Stimulated activated CD8-positive, alpha-beta memory T cell treated with anti-CD3 and anti-CD28 coated beads, Interleukin-4, amount 100 ng/mL, for 4 hours (primary cell): ENCODE measurements around the gene SS18L1.

ENCODE experiments used
- DNase-seq, 2 donors: peaks; one replicate each; pipeline ENCODE4 v3.0.0-alpha.2; 2020; ENCODE audit warnings: low read depth in 2 of 2, low spot score in 1 of 2

Gene SS18L1

DNA sequence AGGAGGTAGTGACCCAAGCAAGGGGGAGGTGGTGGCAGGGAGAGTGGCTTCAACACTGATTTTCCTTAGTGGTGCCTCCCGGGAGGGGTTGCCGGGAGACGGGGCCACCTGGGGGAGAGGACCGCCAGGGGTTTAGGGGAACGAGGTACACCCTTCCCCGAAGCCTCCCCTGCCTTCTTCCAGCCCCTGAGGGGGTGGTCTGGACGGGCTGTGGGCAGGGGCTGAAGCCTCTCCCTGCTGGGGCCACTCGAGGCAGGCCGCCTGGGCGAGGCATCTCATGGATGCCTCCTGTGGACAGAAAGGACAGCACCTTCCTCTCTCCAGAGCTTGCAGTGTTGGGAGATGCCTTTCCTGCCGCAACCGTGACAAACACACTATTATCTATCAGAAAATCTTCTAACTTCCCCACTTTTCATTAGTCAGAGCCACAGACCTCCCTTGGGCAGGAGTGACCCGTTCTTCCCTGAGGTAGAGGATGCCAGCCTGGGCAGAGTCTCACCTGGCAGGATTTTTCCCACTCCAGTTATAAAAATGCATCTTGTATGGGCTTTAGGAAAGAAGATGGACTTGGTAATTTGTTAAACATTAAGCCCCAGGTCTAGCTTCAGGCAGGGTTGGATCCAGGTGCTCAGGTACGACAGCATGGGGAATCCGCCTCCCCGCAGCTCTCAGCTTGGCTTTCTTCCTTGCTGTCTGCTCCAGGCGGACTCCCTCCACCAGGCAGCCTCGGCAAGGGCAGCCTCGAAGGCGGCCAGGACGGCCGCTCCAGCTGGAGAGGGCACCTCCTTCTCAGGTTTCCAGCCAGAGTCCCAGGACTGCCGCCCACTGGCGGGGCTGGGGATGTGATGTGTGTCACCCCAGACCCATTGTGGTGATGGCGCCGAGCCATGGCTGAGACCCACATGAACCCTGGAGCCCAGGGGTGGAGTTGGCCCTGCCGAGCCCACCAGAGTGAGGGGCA lies 65.5 kb downstream of the SS18L1 start:
- no peak for DNase-seq

DNA sequence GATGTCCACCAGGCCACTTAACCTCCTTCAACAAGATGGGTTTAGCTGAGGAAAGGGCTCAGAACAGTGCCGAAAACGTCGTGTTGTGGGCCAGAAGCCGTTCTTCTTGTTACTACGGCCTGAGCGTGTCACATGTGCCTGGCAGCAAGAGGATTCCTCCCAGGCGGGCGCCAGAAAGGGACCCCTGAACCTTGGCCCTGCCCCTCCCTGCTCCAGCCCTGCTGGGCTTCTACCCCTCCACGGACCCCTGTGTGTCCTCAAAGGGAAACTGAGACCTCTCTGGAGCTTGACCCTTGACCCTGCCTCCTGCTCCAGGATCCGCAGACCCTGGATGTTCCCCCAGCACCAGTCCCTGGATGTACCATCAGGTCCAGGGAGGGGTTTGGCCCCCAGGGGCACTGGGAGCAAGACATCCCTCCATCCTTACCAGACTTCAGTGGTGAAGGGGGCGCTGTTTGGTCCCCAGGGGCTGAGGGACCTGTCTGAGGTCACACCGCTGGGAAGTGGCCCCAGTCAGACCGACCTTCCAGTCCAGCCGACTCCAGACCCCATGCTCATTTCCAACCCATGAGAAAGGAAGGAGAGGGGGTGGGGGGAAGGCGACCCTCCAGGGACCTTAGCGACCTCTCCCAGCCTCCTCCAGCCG lies 66.4 kb downstream of the SS18L1 start:
- no peak for DNase-seq

DNA sequence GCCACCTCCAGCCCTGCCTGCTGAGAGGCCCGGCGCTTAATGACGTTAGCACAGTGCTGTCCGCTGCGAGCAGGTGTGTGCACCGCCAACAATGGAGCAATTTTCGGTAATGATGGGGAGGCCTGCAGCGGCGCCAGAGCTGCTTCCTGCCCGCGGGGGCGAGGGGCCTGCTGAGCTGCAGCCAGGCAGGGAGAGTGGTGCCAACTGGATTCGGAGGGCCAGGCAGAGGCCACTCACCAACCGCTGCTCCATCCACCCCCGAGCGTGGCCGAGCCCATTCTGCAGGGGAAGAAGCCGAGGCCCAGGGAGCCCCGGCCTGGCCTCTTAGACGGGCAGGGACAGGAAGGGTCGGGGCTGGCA lies 66.9 kb downstream of the SS18L1 start:
- DNase-seq = no peak

DNA sequence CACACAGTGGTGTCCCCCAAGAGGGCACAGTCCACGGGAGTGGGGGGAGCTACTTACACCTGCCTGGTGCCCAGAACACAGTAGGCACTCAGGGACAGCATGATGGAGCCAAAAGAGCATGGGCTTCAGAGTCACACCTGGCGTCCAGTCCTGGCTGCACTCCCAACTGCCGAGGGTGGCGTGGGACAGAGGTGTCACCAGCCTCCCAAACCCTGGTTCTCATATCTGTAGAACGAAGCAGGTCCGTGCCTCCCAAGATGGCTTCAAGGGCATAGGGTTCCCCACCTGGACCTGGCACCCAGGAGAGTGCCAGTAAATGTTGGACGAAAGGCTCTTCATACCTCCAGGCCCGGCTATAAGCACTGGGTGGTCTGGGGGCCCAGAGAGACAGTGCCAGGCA lies 67.6 kb downstream of the SS18L1 start:
- DNase-seq = no peak

DNA sequence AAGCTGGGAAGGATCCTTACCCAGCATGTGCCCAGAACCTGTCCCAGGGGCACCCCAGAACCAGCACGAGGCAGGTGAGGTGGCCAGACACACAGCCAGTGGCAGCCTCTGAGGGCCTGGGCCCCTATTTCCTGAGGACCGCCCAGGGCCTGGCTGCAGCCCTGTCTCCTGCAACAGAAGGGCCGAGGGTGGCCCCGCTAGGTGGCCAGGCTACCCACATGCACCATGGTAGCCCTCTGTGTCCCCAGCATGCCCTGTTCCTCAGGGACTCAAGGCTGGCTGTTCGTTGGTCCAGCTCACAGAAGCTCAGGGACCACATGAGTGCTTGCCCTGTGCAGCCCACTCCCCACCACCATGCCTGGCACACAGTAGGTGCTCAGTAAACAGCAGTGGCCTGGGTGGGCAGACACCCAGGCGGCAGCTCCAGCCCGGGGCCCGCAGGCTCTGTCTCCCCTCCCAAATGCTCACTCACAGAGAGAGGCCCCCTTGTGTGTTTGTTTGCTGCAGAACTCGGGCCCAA lies 68.3 kb downstream of the SS18L1 start:
- no peak for DNase-seq

DNA sequence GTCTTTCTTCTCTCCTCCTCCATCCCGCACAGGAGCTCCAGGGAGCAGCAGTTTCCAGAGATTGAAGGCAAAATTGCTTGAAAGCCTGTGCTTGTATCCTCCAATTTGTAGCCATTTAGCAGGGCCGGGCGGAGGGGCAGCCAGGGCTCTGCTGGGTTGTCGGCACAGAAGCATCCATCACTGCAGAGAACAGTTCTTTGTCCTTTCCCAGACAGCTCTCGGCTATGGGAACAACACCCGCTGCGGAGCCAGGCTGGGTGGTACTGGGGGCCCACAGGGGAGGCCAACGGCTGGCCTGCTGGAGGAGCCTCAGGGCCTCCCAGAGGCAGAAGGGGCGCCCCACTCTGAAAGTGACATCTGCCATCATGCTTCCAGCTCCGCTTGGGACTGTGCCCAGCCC lies 68.7 kb downstream of the SS18L1 start:
- DNase-seq = no peak

DNA sequence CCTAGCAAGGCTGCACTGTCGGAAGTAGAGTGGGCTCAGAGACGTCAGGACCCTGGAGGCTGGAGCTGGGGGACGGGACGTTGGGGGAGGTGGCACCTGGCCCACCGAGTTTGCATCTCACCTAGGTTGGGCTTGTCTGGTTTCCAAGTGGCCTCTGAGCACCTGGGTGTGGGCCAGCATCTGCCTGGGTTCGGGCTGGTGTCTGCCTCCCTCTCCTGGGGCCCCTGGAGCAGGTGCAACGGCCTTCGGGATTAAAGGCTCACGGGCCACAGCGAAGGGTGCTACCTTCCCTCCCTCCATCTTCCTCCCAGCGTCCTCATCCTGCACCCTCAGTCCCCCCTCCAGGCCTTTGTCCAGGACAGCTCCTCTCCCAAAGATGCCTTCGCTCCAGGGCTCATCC lies 70.5 kb downstream of the SS18L1 start:
- no peak for DNase-seq

DNA sequence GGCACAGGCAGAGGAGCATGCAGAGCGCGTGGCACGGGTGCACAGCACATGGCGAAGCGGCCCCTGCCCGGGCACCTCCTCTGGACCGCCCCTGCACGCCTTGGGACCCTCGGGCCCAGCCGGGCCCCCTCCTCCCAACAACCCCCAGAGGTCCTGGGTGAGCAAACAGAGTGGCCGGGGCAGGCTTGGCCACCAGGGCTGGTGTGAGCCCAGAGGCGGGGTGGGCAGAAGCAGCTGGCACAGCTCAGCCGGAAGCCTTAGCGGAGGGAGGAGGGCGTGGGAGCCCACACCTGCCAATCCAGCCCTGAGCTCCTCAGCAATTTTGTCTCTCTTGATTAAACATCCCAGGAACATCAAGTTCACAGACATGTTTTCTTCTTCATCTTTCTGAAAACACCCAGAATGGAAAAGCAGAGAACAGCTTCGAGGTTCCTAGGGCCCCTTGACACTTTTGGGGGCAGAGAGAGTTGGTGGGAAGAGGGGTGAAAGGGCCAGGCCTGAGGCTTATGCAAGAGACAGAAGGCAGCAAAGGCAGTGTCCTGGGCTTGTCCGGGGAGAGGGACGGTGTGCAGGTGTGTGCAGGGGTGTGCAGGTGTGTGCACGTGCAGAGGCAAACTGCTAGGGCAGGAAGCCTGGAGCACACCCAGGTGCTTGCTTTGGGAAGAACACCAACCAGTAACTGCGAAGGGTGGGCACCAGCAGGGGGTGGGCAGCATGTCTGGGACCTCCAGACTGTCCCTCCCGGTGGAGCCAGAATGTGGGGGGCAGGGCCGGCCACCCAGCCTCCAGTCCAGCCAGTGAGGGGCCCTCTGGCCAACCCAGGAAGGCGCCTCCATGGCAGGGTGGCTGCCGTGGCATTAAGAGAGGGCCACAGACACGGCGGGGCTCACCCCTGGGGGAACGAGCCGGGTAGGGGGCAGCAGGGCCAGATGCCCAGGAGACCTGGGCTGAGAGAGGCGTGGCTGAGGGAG lies 71.7 kb downstream of the SS18L1 start:
- no peak for DNase-seq

DNA sequence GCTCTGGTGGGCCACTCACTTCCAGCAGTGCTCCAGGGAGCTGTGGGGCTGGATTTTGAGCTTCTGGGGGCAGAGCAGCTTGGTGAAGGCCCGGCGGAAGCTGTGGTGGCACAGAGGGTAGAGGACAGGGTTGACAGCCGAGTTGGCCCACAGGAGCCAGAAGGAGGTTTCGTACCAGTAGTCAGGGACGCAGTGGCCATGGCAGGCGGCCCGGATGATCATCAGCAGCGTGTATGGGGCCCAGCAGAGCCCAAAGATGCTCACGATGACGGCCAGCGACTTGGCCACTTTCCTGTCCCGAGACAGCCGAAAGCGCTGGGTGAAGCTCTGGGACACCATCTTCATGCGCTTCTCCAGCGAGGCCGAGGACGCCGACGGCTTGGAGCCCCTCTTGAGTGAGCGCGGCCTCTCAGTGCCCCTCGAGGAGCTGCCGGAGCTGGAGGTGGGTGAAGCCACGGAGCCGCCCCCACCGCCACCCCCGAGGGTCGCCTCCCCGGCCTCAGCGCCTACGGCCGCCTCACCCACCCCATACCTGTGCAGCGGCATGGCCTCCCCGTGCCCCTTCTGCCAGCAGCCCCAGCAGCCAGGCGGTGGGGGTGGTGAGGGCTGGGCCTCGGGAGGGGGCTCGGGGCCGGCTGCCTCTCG lies 72.5 kb downstream of the SS18L1 start:
- DNase-seq = no peak

DNA sequence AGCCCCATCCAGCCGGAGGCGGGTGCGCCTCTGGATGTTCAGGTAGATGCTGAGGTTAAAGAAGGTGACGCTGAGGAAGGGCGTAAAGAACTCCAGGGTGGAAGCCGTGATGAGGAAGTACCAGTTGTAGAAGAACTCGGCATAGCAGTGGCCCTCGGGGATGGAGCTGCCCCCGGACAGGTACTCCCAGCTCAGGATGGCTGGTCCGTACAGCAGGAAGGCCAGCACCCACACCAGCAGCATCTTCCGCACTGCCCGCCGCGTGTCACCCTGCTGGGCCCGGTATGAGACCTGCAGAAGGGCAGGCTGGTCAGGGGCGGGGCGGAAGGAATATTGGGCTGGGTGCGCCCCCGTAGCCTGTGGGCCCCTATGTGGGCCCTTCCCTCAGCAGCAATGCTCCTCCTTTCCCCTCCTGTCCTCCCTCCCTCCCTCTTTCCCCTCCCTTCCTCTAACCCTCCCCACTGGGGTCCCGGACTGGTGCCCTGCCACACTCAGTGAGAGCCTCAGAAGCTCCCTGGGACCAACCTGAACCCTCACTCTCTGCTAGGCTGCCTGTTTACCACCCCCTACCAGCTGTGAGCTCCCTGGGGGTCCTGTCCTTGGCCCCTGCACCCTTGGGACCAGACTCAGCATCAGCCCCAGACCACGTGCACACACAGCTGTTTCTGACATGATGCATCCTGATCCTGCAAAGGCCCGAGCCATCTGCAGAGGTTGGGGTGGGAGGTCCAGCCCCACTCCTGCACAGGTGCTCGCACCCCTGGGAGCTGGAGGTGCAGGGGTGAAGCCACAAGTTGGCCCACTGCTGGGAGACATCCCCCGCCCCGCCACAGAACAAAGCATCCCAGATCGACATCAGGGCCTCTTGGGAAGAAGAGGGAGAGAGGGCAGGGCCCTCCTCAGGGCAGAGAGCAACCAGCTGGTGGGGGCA lies 73.3 kb downstream of the SS18L1 start:
- no peak for DNase-seq

DNA sequence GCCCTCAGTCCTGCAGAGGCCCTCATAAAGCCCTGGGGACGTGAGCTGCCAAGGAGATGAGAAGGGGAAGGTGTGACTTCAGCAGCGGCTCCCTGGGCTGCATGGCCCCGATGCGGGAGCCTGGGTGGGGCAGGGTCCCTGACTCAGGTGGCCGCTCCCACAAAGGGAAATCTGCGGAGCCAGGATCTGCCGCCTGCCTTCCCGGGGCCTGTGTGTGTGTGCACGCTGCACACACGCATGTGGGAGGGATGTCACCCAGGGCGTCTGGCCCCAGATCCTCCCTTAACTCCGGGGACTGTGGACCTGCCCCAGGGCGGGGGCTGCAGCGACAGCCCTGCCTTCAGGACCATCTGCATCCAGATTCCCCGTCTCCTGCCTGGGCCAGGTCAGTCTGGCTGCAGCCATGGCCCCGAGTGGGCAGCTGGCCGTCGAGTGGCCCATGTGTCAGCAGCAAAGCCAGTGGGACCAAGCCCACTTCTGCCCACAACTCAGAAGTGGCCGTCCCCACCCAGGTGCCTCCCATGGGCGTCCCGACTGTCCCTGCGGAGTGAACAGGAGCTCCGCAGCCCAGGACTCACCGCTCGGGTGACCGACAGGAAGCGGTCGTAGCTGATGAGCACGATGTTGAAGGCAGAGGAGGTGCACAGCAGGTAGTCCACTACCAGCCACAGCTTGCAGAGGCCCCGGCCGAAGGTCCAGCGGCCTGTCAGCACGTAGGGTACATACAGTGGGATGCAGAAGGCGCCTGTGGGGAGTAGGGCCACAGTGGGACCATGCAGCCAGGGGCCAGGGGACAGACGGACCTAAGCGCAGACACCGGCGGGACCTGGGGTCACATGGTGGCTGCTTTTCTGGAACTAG lies 74.6 kb downstream of the SS18L1 start:
- DNase-seq = no peak

DNA sequence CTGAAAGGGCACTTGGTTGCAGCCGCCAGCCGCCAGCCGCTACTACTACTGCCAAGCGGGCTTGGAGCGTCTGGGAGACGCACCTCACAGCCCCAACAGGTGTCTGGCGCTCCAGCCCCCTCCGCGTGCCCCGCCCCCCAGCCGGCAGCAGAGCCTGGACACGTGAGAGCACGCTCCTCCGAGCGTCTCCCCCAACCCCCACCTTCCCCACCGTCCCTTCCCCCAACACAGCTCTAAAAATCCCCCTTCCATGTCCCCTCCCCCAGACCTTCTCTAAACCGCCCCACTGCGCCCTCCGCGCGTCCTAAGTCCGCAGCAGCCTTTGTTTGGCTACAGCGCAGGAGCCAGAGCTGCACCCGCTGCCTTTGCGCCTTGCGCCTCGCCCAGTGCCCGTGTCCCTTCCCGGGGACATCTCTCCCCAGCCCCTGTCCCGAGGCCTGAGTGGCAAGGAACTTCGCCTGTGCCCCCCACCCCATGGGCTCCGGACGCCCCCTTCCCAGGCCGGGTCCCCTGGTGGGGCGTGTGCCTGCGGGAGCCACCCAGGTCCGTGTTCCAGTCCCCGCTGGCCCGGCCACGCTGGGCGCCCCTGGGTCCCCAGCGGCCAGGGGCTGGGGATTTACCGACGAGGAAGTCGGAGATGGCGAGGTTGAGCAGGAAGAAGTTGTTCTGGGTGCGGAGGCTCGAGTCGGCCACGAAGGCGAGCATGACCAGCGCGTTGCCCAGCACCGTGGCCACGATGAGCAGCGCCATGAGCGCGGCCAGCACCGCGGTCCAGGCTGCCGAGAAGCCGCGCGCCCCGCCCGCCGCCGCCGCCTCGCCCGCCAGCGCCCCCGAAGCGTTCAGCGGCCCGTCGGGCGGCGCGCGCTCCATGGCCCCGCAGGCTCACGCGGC lies 75.8 kb downstream of the SS18L1 start:
- DNase-seq = no peak

DNA sequence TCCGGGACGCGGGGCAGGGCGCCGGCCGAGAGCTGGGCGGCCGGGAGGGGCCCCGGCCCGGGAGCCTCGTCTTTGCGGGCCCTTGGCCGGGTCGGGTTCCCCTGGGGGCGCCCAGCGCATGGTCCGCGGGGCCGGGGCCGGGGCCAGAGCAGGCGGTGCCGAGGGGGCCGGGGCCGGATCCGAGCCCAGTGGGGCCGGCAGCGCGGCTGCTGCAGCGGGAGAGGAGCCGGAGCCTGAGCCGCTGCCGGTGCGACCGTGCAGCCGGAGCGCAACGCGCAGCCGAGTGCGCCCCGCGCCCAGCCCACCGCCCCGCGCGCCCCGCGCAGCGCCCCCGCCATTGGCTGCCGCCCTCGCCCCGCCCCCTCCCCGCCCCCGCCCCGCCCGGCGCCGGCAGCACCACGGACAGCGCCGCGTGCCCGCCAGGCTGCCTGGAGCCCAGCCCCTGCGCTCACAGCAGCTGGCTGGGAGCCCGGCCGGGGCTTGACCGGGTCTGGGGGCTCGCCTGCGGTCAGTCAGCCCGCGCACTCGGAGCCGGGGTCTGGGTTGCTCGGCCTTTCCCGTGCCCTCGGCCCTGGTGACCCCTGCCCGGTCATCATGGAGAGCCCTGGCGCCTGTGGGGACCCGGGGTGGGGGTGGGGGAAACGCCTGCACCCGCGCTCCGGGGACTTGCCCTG lies 76.6 kb downstream of the SS18L1 start, which contains the start of gene HRH3:
Gene HRH3, minus strand, starts transcription at position 287 of the 674 bp plus-strand sequence. CDS start 308 bp downstream, outside the sequence.
- no peak for DNase-seq

DNA sequence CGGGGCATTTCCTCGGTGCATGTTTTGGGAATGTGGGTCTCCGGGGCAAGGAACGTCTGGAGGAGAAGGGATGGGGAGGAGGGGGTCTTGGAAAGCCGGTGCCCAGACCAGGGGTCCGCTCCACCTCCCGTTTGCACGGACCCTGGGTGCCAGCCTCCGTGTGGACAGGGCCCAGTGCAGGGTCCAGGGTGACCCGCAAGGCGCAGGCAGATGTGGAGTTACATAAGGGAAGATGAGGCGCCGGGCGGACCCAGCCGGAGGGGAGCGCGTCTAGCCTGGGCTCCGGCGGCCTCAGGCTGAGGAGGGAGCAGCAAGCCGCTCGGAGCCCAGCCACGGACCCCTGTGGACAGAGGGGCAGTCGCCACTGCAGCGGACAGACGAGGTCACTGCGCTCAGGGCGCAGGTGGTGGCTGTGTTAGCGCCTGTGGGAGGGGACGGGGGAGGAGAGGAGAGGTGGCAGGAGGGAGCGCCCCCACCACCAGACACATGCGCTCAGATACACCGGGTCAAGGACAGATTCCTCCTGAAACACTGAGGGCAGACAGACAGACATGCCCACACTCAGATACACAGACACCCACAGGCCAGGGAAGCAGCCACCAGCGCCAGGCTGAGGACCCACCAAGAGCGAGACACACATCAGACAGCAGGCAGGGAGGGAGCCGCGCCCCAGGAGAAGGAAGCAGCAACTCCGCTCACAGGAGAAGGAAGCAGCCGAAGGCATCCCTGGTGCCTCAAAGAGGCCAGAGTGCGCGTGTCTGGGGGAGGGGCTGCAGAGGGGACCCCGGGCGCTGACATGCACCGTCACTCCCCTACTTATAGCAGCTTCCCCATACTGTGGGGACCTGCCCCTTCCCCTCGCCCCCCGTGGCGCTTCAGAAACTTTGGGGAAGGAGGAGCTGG lies 77.3 kb downstream of the SS18L1 start:
- DNase-seq = no peak

DNA sequence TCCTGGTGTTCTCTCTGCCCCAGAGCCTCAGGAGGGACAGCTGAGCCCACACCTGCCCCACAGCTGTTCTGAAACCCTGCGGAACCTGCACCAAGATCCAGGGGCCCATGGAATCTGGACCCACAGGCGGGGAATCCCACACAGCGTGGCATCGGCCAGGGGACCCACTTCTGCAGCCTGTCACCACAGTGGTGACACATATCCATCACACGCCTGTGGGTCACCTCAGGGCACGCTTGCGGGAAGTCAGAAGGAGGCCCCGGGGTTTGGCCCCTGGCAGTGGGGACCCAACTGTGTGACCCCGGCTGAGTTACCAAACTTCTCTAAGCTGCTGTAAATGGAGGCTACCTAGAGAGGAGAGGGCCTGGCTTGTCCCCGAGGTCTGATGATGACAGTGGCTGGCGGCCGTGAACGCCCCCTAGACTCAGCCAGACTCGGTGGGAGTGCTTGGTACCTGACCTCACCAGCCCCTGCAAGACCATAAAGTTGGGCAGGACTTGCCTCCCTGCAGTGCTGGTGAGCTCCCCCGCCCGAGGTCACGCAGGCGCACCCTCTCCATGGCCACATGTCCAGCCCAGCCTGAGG lies 78.8 kb downstream of the SS18L1 start:
- no peak for DNase-seq

DNA sequence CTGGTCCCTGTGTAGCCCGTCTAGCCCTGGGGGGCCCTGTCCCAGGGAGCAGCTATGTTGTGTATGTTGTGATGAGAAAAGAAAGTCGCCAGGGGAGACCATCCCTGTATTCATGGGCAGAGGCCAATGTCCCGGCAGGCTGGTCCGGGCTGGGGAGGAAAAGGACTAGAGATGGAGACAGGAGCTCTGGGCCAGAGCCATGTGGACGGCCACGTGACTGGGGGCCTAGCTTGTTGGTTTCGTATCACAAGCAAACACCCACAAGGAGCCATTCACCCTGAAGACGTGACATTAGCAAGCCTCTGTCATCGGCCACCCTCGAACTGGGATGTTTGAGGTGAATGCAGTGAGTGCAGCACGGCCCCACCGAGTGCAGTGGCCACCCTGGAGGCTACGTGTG lies 79.4 kb downstream of the SS18L1 start:
- DNase-seq = no peak
